H4 (cell line): ENCODE results near the gene DENND5B. TPM values are rescaled to one million over a fixed set of nuclear protein-coding genes. Genes with fewer than 3 reads are reported as not detected.
A peak's percentile ranks its signal among the peaks of the same experiment; 100 is the strongest.
"Not testable (repeated sequence)": the region's sequence is repeated elsewhere in the genome, so short reads cannot be mapped to it uniquely, and the experiment has no call there.

ENCODE experiments used
- DNase-seq: peaks from one replicate; pipeline ENCODE4 v3.0.0-alpha.2; 2015; ENCODE audit warnings: low spot score
- total RNA-seq: library from RNA; depleted of rRNA; stranded (reverse); fragments of >200 nt; shearing (Covaris generic); gene quantifications from 2 replicates; pipeline ENCODE4 v1.2.3, GENCODE V29; 2014

Gene DENND5B
- total RNA-seq, 1 experiment from 2014 or later = 8.6 TPM

DNA sequence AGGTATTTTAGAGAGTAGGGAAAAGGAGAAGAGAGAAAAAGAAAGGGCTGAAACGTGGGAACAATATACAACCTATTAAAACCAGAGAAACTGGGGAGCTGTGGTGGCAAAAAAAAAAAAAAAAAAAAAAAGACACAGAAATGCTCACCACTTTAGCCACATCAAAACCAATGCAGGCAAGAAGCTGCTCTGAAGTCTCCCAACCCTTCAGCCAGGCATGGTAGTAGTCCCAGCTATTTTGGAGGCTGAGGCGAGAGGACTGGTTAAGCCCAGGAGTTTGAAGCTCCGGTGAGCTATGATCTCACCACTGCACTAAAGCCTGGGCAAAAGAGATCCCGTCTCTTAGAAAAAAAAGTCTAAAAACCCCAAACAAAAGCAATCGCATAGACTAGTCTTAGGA, 33.2 kb downstream of the DENND5B start:
- no peak for DNase-seq

GRCh38 chr12:31555466-31555865, 35.5 kb downstream of the DENND5B start:
- DNase-seq = not testable (repeated sequence)

DNA sequence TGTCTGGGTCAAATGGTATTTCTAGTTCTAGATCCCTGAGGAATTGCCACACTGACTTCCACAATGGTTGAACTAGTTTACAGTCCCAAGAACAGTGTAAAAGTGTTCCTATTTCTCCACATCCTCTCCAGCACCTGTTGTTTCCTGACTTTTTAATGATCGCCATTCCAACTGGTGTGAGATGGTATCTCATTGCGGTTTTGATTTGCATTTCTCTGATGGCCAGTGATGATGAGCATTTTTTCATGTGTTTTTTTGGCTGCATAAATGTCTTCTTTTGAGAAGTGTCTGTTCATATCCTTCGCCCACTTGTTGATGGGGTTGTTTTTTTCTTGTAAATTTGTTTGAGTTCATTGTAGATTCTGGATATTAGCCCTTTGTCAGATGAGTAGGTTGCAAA, 40.3 kb downstream of the DENND5B start:
- not testable (repeated sequence) for DNase-seq

DNA sequence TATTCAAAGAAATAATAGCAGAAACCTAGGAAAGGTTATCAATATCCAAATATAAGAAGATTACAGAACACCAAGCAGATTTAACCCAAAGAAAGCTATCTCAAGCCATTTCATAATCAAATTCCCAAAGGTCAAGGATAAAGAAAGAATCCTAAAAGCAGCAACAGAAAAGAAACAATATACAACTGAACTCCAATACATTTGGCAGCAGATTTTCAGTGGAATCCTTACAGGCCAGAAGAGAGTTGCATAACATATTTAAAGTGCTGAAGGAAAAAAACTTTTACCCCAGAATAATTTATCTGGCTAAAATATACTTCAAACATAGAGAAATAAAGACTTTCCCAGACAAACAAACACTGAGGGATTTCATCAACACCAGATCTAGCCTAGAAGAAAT, 54.3 kb downstream of the DENND5B start:
- DNase-seq = no peak

DNA sequence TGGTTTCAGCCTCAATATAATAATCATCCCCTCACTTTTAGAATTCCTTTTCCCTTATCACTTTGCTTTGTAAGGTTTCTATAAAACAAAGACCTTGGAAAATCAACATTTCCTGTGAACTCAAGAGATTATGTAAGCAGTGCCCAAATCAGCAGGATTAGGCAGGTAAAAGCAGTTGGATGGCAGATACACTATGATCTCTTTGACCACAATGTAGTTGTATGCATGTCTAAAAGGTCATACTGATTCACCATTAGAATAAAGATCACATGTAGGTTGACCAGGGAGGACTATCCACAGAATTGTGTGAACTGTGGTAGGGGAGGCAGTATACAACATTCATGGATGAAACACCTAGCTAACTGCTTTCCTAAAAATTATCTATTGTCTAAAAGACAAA, 57.5 kb downstream of the DENND5B start:
- no peak for DNase-seq

GRCh38 chr12:31531893-31532292, 59.0 kb downstream of the DENND5B start:
- no peak for DNase-seq

- DNase-seq = no peak
Measured at GRCh38 chr12:31528095-31528494, 62.8 kb downstream of the DENND5B start.

- no peak for DNase-seq
Measured at GRCh38 chr12:31527083-31527482, 63.9 kb downstream of the DENND5B start.

DNA sequence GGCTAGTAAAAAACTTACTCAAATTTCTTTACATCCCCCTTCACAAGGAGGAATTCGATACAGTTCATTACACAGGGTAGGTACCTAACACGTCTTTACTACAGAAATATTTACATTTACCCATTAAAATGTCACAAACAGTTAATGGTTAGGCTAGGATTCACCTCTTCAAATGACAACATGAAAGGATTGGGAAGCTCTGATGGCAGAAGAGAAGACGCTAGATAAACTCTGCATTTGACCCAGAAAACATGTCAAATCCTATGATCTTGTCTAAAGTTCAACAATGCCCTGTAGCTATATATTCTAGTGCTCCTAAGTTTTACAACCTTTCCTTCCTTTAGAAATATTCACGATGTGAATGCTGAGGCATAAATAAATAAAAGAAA, 64.8 kb downstream of the DENND5B start:
- DNase-seq = no peak

- no peak for DNase-seq
Measured at GRCh38 chr12:31525496-31526157, 65.3 kb downstream of the DENND5B start.

DNA sequence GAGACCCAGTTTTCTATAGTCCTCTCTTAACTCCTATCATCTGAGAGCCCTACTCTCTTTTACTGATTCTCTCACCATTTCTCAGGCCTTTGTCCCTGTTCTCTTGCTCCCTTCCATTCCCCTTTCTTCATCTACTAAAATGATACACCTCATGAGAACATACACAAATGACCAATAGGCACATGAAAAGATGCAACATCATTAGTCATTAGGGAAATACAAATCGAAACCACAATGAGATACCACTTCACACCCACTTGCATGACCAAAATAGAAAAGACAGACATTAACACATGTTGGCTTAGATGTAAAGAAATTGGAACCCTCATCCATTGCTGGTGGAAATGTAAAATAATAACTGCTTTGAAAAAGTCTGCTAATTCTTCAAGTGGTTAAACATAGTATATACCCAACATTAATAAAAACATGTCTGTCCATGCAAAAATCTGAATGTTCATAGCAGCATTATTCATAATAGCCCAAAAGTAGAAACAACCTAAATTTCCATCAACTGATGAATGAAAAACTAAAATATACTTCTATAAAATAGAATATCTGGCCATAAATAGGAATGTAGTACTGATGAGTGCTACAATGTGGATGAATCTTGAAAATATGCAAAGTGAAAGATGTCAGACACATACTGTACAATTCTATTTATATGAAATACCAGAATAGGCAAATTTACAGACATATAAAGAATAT, 66.0 kb downstream of the DENND5B start:
- no peak for DNase-seq

DNA sequence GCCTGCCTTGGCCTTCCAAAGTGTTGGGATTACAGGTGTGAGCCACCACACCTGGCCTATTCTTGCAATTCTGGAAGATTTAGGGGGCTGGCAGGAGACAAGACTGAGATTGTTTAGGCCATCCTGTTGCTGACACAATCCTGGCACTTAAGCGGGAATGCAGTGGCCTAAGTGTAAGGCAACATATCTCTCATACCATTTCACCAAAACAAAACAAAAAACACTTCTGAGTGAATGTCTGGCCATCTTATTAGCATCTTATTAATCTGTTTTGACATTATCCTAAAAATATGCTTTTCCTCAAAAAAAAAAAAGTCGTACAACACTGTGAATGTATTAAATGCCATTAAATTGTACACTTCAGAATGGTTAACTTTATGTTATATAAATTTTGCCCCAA, 67.6 kb downstream of the DENND5B start:
- DNase-seq = no peak

- no peak for DNase-seq
Measured at GRCh38 chr12:31522607-31523006, 68.3 kb downstream of the DENND5B start.

- no peak for DNase-seq
Measured at GRCh38 chr12:31521964-31522363, 69.0 kb downstream of the DENND5B start.

DNA sequence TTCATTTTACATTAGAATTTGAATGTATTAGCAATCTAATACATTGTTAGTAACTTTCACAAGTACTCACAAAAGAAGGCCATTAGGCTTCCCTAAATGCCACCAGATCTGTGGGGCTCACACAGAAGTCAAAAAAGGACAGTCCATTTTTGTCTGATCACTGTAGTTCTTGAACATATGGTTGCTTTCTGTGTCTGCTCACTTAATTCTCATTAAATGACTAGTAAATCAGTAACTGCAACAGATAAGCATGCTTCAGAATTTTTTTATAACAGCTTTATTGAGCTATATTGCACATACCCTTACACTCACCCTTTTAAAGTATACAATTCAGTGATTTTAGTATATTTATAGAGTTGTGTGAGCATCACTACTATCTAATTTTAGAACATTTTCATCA, 71.4 kb downstream of the DENND5B start:
- DNase-seq = no peak

GRCh38 chr12:31518680-31519227, 72.2 kb downstream of the DENND5B start:
- DNase-seq = peak; percentile 96

- DNase-seq = peak; percentile 9
Measured at GRCh38 chr12:31517994-31518393, 72.9 kb downstream of the DENND5B start.

- DNase-seq = no peak
Measured at GRCh38 chr12:31516702-31517101, 74.2 kb downstream of the DENND5B start.

GRCh38 chr12:31514912-31515311, 76.0 kb downstream of the DENND5B start:
- DNase-seq = no peak

GRCh38 chr12:31510034-31510433, 80.9 kb downstream of the DENND5B start:
- DNase-seq = no peak

DNA sequence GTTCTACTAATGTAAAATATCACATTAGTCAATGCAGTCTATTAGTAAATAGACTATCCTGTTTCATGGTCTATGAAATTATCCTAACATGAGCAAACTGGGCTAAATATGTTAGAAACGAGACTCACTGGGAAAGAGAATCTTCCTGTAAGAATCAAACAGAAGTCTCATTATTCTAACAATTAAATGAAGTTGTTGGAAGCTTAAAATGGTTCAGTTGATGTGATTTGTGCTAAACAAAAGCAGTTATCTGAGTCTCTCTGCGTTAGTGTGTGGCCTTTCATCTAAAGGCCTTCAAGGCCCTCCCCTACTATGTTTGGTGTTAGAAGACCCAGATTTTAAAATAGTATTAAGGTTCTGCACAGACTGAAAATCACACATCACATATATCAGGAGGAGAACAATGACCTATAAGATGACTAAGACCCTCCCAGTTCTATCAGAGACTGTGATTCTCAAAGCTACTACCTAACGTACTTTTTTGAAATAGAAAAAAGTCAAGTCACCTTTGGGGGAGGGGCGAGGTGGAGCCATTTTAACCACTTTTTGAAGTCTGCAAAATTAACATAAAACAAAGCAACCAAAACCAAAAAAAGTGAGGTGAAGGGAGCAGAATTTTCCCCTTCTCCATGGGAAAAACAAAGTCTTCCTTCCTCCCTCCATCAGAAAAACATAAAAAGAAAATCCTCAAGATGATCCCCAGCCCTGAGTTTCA, 82.3 kb downstream of the DENND5B start:
- DNase-seq = no peak

- DNase-seq = no peak
Measured at GRCh38 chr12:31507966-31508365, 83.0 kb downstream of the DENND5B start.
